K562 (cell line): ENCODE measurements around the gene COQ2. TPM values are rescaled to one million over a fixed set of nuclear protein-coding genes. Genes with fewer than 3 reads are reported as not detected.

ENCODE experiments used
- EWSR1 ChIP-seq: fragments of 450-650 bp; IDR thresholded peaks from 2 replicates; pipeline ENCODE4 v1.6.1; 2018; ENCODE audit warnings: borderline replicate concordance, mild to moderate bottlenecking, low read depth, moderate library complexity; ENCODE audit not compliant: partially characterized antibody
- JUNB ChIP-seq: fragments of 450-650 bp; formaldehyde crosslinking; conservative IDR thresholded peaks from 2 replicates; pipeline ENCODE4 v1.4.0; 2020; ENCODE audit warnings: mild to moderate bottlenecking
- MYBL2 ChIP-seq, 2 experiments: fragments of 450-650 bp in 1 of 2; sonication (generic) in 1 of 2; formaldehyde crosslinking in 1 of 2; IDR thresholded peaks; 2 replicates each; pipeline versions ENCODE4 v1.6.1 to v1.8.1; 2017 to 2022; ENCODE audit warnings: borderline replicate concordance in 1 of 2, inconsistent platforms in 1 of 2, low read depth in 1 of 2, mild to moderate bottlenecking in 1 of 2, missing genetic modification reagents in 1 of 2, moderate library complexity in 1 of 2
- SMAD4 ChIP-seq: fragments of 250-450 bp; sonication (Bioruptor Pico); conservative IDR thresholded peaks from 2 replicates; pipeline ENCODE4 v1.8.0; 2021; ENCODE audit warnings: inconsistent platforms, mild to moderate bottlenecking, moderate library complexity
- SNRNP70 ChIP-seq: fragments of 200-400 bp; formaldehyde crosslinking; optimal IDR thresholded peaks from 2 replicates; pipeline ENCODE3; 2017; ENCODE audit warnings: low read depth, low read length
- YBX1 ChIP-seq: fragments of 450-650 bp; IDR thresholded peaks from 2 replicates; pipeline ENCODE4 v1.7.1; 2016; ENCODE audit warnings: mild to moderate bottlenecking
- ZNF124 ChIP-seq: sonication (generic); formaldehyde crosslinking; IDR thresholded peaks from 2 replicates; pipeline ENCODE4 v1.8.1; 2022; ENCODE audit warnings: missing genetic modification reagents
- ZNF778 ChIP-seq: fragments of 450-650 bp; formaldehyde crosslinking; IDR thresholded peaks from 2 replicates; pipeline ENCODE4 v1.4.0; 2020; ENCODE audit warnings: mild to moderate bottlenecking, moderate library complexity
- polyA plus RNA-seq, 8 experiments: library from polyadenylated mRNA; depleted of rRNA in 4 of 8; stranded (reverse) in 5 of 8; unstranded in 3 of 8; fragments of >200 nt; fragmentation: Nextera tagmentation in 2 of 8; fragmentation: Illumina TruSeq in 1 of 8; extraction: Ambion mirVana in 2 of 8; extraction: Trizol in 1 of 8; gene quantifications; 2 replicates each; pipeline versions ENCODE4 v1.2.1 to v1.2.3, GENCODE V29; 2011 to 2014; ENCODE audit warnings: inconsistent platforms in 1 of 8, missing spikeins in 1 of 8
- total RNA-seq, 7 experiments: library from RNA; depleted of rRNA in 6 of 7; stranded (reverse); fragments of >200 nt in 6 of 7; fragmentation: Illumina TruSeq in 2 of 7; extraction: Trizol in 2 of 7; gene quantifications; 2 replicates each; pipeline versions ENCODE4 v1.2.1 to v1.2.3, GENCODE V29; 2011 to 2021; ENCODE audit warnings: low replicate concordance in 1 of 7
- TF ChIP-seq, protein P1 (sequence below), 2 experiments: fragments of 450-650 bp; conservative IDR thresholded peaks; 2 replicates each; pipeline ENCODE4 v1.6.1; 2017; ENCODE audit warnings: mild to moderate bottlenecking in 2 of 2, moderate library complexity in 2 of 2
- TF ChIP-seq, protein P2 (sequence below), 2 experiments: fragments of 450-650 bp; IDR thresholded peaks; 2 replicates each; pipeline ENCODE4 v1.6.1; 2016; ENCODE audit warnings: mild to moderate bottlenecking in 2 of 2, borderline replicate concordance in 1 of 2, low read depth in 1 of 2, moderate library complexity in 1 of 2
- TF ChIP-seq, protein P3 (sequence below), 2 experiments: fragments of 200-800 bp in 1 of 2; sonication (Bioruptor generic) in 1 of 2; sonication (generic) in 1 of 2; formaldehyde crosslinking in 1 of 2; IDR thresholded peaks in 1 of 2; conservative IDR thresholded peaks in 1 of 2; 2 replicates each; pipeline versions ENCODE4 v1.5.0 to v1.6.1; 2016 to 2020; ENCODE audit warnings: missing compliant biosample characterization in 1 of 2, missing genetic modification characterization in 1 of 2, missing genetic modification reagents in 1 of 2
- TF ChIP-seq, protein P4 (sequence below): fragments of 250-450 bp; sonication (Bioruptor Pico); IDR thresholded peaks from 2 replicates; pipeline ENCODE4 v1.8.0; 2021; ENCODE audit warnings: mild to moderate bottlenecking, moderate library complexity

Gene COQ2
- total and polyA plus RNA-seq, 9 of the 15 experiments (the other 6 are each of a cell fraction or from before 2014, with no cell fraction given) = 1.9 to 13.5 (median 11.8) TPM

DNA sequence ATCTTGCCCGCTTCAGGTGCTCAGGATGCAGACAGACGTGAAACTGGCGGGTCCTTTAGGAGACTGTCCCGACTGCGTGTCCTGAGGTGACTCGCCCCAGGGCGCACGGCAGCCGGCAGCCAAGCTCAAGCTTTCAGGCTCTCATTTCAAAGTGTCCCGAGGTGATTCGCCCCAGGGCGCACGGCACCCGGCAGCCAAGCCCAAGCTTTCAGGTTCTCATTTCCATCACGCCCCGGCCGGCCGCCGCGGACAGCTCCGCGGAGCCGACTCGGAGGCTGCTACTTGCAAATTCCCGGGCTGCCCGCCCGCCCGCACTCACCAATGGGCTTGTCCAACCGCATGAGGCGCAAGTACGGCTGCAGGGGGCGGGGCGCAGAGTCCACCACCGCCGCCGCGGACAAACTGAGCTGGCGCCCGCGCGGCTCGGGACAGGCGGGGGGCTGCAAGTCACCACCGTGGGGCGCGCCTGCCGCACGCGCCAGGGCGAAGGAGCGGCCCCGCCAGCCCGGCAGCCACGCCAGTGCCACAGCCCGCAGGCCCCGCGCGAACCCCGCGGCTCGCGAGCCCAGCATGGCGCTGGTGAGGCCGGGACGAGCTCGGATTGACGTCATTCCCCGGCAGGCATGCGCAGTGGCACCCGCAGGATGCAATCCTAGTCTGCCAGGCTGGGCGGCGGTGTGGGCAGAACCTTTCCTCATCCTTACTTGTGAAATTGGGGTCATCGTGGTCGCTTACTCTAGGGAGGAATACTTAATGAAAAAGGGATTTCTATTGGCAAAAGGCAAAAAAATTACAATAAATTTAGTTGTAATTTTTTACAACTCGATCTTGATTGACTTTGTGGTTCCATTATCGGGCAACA is at the start of gene COQ2 (continued):
- TF ChIP-seq SMAD4 (CRISPR knock-in tag) (peak; percentile 87), MYBL2 (IDR thresholded peaks at IDR 0.05; ENCODE audit: low read depth) (no peak), MYBL2 (CRISPR knock-in tag; IDR thresholded peaks at IDR 0.05; ENCODE audit: borderline replicate concordance) (no peak), JUNB (CRISPR knock-in tag) (no peak), ZNF124 (CRISPR knock-in tag) (no peak), SNRNP70 (no peak), EWSR1 (no peak), YBX1 (no peak), ZNF778 (CRISPR knock-in tag) (no peak)
- TF ChIP-seq, protein P1, sequence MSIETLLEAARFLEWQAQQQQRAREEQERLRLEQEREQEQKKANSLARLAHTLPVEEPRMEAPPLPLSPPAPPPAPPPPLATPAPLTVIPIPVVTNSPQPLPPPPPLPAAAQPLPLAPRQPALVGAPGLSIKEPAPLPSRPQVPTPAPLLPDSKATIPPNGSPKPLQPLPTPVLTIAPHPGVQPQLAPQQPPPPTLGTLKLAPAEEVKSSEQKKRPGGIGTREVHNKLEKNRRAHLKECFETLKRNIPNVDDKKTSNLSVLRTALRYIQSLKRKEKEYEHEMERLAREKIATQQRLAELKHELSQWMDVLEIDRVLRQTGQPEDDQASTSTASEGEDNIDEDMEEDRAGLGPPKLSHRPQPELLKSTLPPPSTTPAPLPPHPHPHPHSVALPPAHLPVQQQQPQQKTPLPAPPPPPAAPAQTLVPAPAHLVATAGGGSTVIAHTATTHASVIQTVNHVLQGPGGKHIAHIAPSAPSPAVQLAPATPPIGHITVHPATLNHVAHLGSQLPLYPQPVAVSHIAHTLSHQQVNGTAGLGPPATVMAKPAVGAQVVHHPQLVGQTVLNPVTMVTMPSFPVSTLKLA (conservative IDR thresholded peaks at IDR 0.05) = peak; percentile 32 to 65; a peak in 3 of 4 replicates
- TF ChIP-seq, protein P2, sequence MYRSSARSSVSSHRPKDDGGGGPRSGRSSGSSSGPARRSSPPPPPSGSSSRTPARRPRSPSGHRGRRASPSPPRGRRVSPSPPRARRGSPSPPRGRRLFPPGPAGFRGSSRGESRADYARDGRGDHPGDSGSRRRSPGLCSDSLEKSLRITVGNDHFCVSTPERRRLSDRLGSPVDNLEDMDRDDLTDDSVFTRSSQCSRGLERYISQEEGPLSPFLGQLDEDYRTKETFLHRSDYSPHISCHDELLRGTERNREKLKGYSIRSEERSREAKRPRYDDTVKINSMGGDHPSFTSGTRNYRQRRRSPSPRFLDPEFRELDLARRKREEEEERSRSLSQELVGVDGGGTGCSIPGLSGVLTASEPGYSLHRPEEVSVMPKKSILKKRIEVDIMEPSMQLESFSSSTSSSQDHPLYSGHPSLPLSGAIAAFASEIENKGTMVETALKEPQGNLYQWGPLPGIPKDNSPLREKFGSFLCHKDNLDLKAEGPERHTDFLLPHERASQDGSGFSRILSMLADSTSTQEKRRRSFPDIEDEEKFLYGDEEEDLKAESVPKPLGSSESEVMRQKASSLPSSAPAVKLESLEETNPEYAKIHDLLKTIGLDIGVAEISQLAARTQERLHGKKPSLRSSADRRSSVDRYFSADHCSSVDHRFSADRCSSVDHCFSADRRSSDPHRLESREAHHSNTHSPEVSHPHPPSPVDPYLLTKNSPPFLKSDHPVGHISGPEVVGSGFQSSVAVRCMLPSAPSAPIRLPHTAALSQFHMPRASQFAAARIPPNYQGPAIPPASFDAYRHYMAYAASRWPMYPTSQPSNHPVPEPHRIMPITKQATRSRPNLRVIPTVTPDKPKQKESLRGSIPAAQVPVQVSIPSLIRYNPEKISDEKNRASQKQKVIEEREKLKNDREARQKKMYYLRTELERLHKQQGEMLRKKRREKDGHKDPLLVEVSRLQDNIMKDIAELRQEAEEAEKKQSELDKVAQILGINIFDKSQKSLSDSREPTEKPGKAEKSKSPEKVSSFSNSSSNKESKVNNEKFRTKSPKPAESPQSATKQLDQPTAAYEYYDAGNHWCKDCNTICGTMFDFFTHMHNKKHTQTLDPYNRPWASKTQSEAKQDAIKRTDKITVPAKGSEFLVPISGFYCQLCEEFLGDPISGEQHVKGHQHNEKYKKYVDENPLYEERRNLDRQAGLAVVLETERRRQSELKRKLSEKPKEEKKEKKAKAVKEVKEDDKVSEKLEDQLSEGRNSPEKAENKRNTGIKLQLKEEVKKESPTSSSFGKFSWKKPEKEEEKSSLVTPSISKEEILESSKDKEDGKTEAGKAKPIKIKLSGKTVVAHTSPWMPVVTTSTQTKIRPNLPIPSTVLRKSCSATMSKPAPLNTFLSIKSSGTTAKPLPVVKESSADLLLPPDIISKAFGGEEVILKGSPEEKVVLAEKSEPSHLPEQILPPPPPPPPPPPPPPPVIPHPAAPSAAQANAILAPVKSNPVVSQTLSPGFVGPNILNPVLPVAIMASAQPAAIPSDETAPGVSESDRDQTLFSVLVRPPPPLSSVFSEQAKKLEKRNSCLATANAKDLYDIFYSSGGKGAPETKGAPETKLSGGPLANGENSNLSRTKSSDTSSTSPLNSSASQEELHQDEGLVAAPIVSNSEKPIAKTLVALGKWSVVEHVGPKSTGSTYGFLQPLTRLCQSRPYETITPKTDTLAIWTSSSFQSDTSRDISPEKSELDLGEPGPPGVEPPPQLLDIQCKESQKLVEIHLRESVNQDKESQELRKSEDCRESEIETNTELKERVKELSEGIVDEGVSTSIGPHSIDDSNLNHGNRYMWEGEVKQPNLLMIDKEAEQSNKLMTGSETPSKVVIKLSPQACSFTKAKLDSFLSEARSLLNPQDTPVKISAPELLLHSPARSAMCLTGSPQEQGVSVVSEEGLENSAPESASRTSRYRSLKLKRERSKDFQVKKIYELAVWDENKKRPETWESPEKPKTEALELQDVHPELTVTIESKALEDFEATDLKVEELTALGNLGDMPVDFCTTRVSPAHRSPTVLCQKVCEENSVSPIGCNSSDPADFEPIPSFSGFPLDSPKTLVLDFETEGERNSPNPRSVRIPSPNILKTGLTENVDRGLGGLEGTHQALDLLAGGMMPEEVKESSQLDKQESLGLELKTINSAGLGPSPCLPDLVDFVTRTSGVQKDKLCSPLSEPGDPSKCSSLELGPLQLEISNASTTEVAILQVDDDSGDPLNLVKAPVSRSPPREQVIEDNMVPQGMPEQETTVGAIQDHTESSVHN (IDR thresholded peaks at IDR 0.05; ENCODE audit: borderline replicate concordance in 1 of 2, low read depth in 1 of 2) = no peak
- TF ChIP-seq, protein P3, sequence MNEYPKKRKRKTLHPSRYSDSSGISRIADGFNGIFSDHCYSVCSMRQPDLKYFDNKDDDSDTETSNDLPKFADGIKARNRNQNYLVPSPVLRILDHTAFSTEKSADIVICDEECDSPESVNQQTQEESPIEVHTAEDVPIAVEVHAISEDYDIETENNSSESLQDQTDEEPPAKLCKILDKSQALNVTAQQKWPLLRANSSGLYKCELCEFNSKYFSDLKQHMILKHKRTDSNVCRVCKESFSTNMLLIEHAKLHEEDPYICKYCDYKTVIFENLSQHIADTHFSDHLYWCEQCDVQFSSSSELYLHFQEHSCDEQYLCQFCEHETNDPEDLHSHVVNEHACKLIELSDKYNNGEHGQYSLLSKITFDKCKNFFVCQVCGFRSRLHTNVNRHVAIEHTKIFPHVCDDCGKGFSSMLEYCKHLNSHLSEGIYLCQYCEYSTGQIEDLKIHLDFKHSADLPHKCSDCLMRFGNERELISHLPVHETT (CRISPR knock-in tag; conservative IDR thresholded peaks at IDR 0.05 in 1 of 2, IDR thresholded peaks at IDR 0.05 in 1 of 2) = 0 out of 4 replicates have a peak, but pooled peaks of 1 of the 2 experiments have one; percentile 17
- TF ChIP-seq, protein P4, sequence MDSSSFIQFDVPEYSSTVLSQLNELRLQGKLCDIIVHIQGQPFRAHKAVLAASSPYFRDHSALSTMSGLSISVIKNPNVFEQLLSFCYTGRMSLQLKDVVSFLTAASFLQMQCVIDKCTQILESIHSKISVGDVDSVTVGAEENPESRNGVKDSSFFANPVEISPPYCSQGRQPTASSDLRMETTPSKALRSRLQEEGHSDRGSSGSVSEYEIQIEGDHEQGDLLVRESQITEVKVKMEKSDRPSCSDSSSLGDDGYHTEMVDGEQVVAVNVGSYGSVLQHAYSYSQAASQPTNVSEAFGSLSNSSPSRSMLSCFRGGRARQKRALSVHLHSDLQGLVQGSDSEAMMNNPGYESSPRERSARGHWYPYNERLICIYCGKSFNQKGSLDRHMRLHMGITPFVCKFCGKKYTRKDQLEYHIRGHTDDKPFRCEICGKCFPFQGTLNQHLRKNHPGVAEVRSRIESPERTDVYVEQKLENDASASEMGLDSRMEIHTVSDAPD (CRISPR knock-in tag) = peak; percentile 72; the same call in 1 of the 2 replicates
